PC-9 (cell line): ENCODE measurements around the gene WT1. TPM values are rescaled to one million over a fixed set of nuclear protein-coding genes. Genes with fewer than 3 reads are reported as not detected.
A peak's percentile ranks its signal among the peaks of the same experiment; 100 is the strongest.

Experiments
- BruUV-seq: library from RNA; stranded (reverse); fragments of 400-500 nt; replicated peaks from 2 replicates; lab custom pipeline; 2021; lab: Mats Ljungman, UMichigan
- CTCF ChIA-PET: fragments of 300-600 bp; sonication (Branson Sonifier 250); formaldehyde crosslinking; loops from one replicate; lab custom pipeline; 2022; ENCODE audit warnings: antibody characterized with exemption; lab: Charles Lee
- POLR2A ChIA-PET: fragments of 300-600 bp; sonication (Branson Sonifier 250); formaldehyde crosslinking; loops from one replicate; lab custom pipeline; 2022; ENCODE audit warnings: antibody characterized with exemption; ENCODE audit not compliant: unreplicated experiment; lab: Charles Lee
- DNase-seq, 2 experiments: peaks; one replicate each; pipeline versions ENCODE4 v3.0.0 to v3.0.0-alpha.2; 2015 to 2022; ENCODE audit warnings: mixed read lengths in 1 of 2
- H2AFZ ChIP-seq: fragments of 200-600 bp; sonication (generic); 2 replicates; pipeline ENCODE4 v1.8.1; 2017; ENCODE audit warnings: antibody characterized with exemption
- H3F3A ChIP-seq: fragments of 200-600 bp; sonication (generic); 2 replicates; pipeline ENCODE4 v1.8.1; 2017; ENCODE audit warnings: antibody characterized with exemption, mild to moderate bottlenecking, low read depth; ENCODE audit not compliant: insufficient read depth
- H3K27ac ChIP-seq: fragments of 200-600 bp; sonication (generic); 2 replicates; pipeline ENCODE4 v1.6.1; 2016; ENCODE audit warnings: mixed run types
- H3K27me3 ChIP-seq: fragments of 200-600 bp; sonication (generic); 2 replicates; pipeline ENCODE4 v1.6.1; 2016; ENCODE audit warnings: low read depth, mixed run types; ENCODE audit not compliant: insufficient read depth
- H3K36me3 ChIP-seq: fragments of 200-600 bp; sonication (generic); 2 replicates; pipeline ENCODE4 v1.6.1; 2016; ENCODE audit warnings: low read depth, mixed run types
- H3K4me1 ChIP-seq: fragments of 200-600 bp; sonication (generic); replicated peaks from 2 replicates; pipeline ENCODE4 v1.6.1; 2016; ENCODE audit warnings: mixed run types; ENCODE audit not compliant: insufficient read depth
- H3K4me2 ChIP-seq: fragments of 200-600 bp; sonication (generic); 2 replicates; pipeline ENCODE4 v1.6.1; 2017; ENCODE audit warnings: mixed run types
- H3K4me3 ChIP-seq: fragments of 200-600 bp; sonication (generic); 2 replicates; pipeline ENCODE4 v1.6.1; 2016; ENCODE audit warnings: mixed run types
- H3K79me2 ChIP-seq: fragments of 200-600 bp; sonication (generic); 2 replicates; pipeline ENCODE4 v1.6.1; 2017; ENCODE audit warnings: low read depth, mixed run types
- H3K9me2 ChIP-seq: fragments of 200-600 bp; sonication (generic); 2 replicates; pipeline ENCODE4 v1.8.1; 2017; ENCODE audit warnings: mild to moderate bottlenecking; ENCODE audit not compliant: insufficient read depth
- H3K9me3 ChIP-seq: fragments of 200-600 bp; sonication (generic); 2 replicates; pipeline ENCODE4 v1.8.1; 2016; ENCODE audit warnings: low read depth; ENCODE audit not compliant: insufficient read depth
- H4K20me1 ChIP-seq: fragments of 200-600 bp; sonication (generic); 2 replicates; pipeline ENCODE4 v1.8.1; 2017; ENCODE audit not compliant: insufficient read depth
- EZH2 ChIP-seq: fragments of 200-600 bp; sonication (generic); IDR thresholded peaks from 2 replicates; pipeline ENCODE4 v1.8.0; 2017; ENCODE audit warnings: antibody characterized with exemption, low read depth
- intact Hi-C: fragments of 100-400 bp; cut with micrococcal nuclease; formaldehyde crosslinking; loops from one replicate; pipeline ENCODE4 v1.10.0; 2022; ENCODE audit not compliant: unreplicated experiment
- total RNA-seq: library from RNA; stranded (reverse); gene quantifications from 2 replicates; pipeline ENCODE4 v1.2.3, GENCODE V29; 2021
- TF ChIP-seq, protein P1 (sequence below): fragments of 200-600 bp; sonication (generic); conservative IDR thresholded peaks from 2 replicates; pipeline ENCODE4 v1.6.1; 2017; ENCODE audit warnings: mixed run types, antibody characterized with exemption, mild to moderate bottlenecking, moderate library complexity

Gene WT1
- total RNA-seq, 1 experiment from 2014 or later, result not detected

GRCh38 chr11:32446227-32446626 is 10.9 kb upstream of the WT1 start:
- Histone ChIP-seq H3K9me3 (no peaks in the 10 kb centered on the region), H3K4me1 (no peaks in the 10 kb centered on the region), H3K4me2 (no peak overlapping the region), H3K9me2 (no peaks in the 10 kb centered on the region), H3K36me3 (no peaks in the 10 kb centered on the region), H4K20me1 (no peaks in the 10 kb centered on the region), H3K27me3 (peaks cover 28% of the 10 kb centered on the region), H3K79me2 (no peaks in the 10 kb centered on the region), H3K4me3 (no peak overlapping the region), H3F3A (no peaks in the 10 kb centered on the region), H2AFZ (0 out of 2 replicates have a peak overlapping the region, but pooled peaks have one; percentile 24), H3K27ac (no peak overlapping the region)
- CTCF ChIA-PET, result no interaction called here
- intact Hi-C loops, result no loop called here
- no peak for DNase-seq
- no TSS peak for BruUV-seq
- POLR2A ChIA-PET, result no interaction called here
- no peak for TF ChIP-seq EZH2

DNA sequence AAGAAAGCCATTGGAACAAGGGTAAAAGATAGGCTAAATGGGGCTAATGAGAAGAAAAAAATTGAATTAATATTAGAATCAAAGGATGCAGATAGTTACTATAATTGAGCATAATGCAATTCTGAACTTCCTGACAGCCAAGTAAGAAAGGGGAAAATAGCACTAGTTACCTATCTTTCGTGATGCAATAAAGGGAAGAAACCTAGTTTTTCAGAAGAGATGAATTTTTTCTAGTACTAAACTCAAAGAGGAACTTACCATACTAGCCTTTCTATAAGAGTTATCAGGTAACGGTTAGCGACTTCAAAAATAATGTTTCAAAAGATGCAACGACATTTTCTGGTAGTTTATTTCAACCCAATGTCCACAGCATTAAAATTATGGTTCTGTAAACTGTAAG is 8.8 kb upstream of the WT1 start:
- no peaks in the 10 kb centered on the region for H3F3A ChIP-seq
- no peak overlapping the region for H3K27ac ChIP-seq
- no peaks in the 10 kb centered on the region for H4K20me1 ChIP-seq
- H3K36me3 ChIP-seq, result no peaks in the 10 kb centered on the region
- no peaks in the 10 kb centered on the region for H3K79me2 ChIP-seq
- CTCF ChIA-PET, result no interaction called here
- TF ChIP-seq, protein P1, sequence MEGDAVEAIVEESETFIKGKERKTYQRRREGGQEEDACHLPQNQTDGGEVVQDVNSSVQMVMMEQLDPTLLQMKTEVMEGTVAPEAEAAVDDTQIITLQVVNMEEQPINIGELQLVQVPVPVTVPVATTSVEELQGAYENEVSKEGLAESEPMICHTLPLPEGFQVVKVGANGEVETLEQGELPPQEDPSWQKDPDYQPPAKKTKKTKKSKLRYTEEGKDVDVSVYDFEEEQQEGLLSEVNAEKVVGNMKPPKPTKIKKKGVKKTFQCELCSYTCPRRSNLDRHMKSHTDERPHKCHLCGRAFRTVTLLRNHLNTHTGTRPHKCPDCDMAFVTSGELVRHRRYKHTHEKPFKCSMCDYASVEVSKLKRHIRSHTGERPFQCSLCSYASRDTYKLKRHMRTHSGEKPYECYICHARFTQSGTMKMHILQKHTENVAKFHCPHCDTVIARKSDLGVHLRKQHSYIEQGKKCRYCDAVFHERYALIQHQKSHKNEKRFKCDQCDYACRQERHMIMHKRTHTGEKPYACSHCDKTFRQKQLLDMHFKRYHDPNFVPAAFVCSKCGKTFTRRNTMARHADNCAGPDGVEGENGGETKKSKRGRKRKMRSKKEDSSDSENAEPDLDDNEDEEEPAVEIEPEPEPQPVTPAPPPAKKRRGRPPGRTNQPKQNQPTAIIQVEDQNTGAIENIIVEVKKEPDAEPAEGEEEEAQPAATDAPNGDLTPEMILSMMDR, result no peak
- TF ChIP-seq EZH2, result no peak
- H3K9me2 ChIP-seq, result no peaks in the 10 kb centered on the region
- intact Hi-C loops, result no loop called here
- no peak overlapping the region for H3K4me2 ChIP-seq
- H3K4me1 ChIP-seq, result no peaks in the 10 kb centered on the region
- POLR2A ChIA-PET, result no interaction called here
- no peak for DNase-seq
- peaks cover 25% of the 10 kb centered on the region for H3K27me3 ChIP-seq
- no TSS peak for BruUV-seq
- no peak overlapping the region for H2AFZ ChIP-seq
- no peaks in the 10 kb centered on the region for H3K9me3 ChIP-seq
- no peak overlapping the region for H3K4me3 ChIP-seq

DNA sequence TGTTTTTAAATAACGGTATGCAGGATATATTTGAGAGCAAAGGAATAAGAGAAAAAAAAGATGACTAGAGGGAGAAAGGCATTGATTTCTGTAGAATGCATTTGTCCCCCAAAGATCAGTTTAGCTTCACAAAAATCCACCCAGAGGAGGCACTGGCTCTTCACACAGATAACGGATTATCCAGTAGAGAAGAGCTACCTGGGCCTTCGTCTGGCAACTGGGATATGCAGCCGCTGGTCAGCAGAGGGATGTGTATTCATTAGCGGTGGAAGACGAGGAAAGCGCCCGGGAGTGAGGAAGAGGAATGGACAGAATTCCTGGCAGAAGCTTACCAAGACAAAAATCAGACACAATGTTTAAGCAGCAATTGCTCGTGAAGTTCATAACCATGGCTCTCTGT is 5.6 kb upstream of the WT1 start:
- Histone ChIP-seq H3K4me2 (no peak overlapping the region), H3F3A (no peaks in the 10 kb centered on the region), H3K36me3 (no peaks in the 10 kb centered on the region), H3K79me2 (no peaks in the 10 kb centered on the region), H3K9me3 (no peaks in the 10 kb centered on the region), H3K9me2 (no peaks in the 10 kb centered on the region), H3K4me1 (no peaks in the 10 kb centered on the region), H3K27ac (no peak overlapping the region), H3K4me3 (no peak overlapping the region), H3K27me3 (peaks cover 54% of the 10 kb centered on the region), H2AFZ (no peak overlapping the region), H4K20me1 (no peaks in the 10 kb centered on the region)
- BruUV-seq, result no TSS peak
- CTCF ChIA-PET, result no interaction called here
- intact Hi-C loops, result no loop called here
- no peak for TF ChIP-seq EZH2
- TF ChIP-seq, protein P1, result no peak
- DNase-seq, result no peak
- POLR2A ChIA-PET, result no interaction called here

DNA sequence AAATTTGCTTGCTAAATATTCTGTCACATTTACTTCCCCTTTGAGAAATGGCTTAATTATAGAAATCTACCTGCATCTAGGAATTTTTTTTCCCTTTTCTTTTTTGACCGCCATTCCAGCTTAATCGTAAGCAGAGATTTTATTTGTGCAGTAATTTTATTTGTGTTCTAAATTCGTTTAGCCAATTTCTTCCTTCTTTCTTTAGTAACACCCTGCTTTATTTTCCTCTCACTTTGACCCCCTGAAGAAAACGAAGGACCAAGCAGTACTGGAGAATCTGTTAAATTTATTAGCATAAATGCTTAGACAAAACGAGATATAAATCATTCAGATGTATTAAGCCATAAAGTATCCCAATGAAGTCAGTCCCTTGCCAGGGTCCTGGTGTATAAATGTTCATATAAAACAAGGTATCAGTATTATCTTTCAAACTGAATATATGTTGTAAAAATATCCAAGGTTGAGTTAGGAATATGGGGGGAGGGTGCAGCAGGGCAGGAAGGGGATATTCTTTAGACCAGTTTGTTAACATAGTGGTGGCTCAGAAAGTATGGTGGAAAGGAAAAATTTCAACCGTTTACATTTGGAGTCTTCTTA is 5.1 kb upstream of the WT1 start:
- peaks cover 54% of the 10 kb centered on the region for H3K27me3 ChIP-seq
- TF ChIP-seq, protein P1, result no peak
- TF ChIP-seq EZH2, result no peak
- CTCF ChIA-PET, result no interaction called here

More for the DNA sequence above, 5.1 kb upstream of the WT1 start:
- H3K27ac ChIP-seq, result no peak overlapping the region
- no peak overlapping the region for H3K4me3 ChIP-seq
- no peaks in the 10 kb centered on the region for H3K9me3 ChIP-seq
- intact Hi-C loops, result no loop called here
- H3K9me2 ChIP-seq, result no peaks in the 10 kb centered on the region
- no peaks in the 10 kb centered on the region for H3K4me1 ChIP-seq
- H3K36me3 ChIP-seq, result no peaks in the 10 kb centered on the region
- H2AFZ ChIP-seq, result no peak overlapping the region
- H4K20me1 ChIP-seq, result no peaks in the 10 kb centered on the region
- BruUV-seq, result no TSS peak
- H3F3A ChIP-seq, result no peaks in the 10 kb centered on the region
- no peak overlapping the region for H3K4me2 ChIP-seq
- H3K79me2 ChIP-seq, result no peaks in the 10 kb centered on the region
- no peak for DNase-seq
- POLR2A ChIA-PET, result no interaction called here
